K562 (cell line): ENCODE data around the gene DNAJC11. TPM values are rescaled to one million over a fixed set of nuclear protein-coding genes. Genes with fewer than 3 reads are reported as not detected.

Experiments used
- ATAC-seq: fragments of 200-7000 bp; cut with Tn5 transposase; 3 replicates; pipeline ENCODE4 v1.9.1; 2020; ENCODE audit warnings: moderate library complexity
- BruUV-seq: library from RNA; stranded (reverse); fragments of 400-500 nt; replicated peaks from 2 replicates; lab custom pipeline; 2021; lab: Mats Ljungman, UMichigan
- CTCF ChIA-PET: fragments of 300-600 bp; formaldehyde crosslinking; extraction: SDS; loops from one replicate; lab custom pipeline; 2021; ENCODE audit warnings: low intra/inter-chr PET ratio; lab: Yijun Ruan, JAX
- POLR2A ChIA-PET: fragments of 300-600, 350-650 bp; sonication (Branson Sonifier 250); formaldehyde crosslinking; extraction: SDS; loops from one replicate; lab custom pipeline; 2021; ENCODE audit warnings: antibody characterized with exemption, inconsistent platforms; lab: Yijun Ruan, JAX
- DNase-seq, 4 experiments: peaks; one replicate each; pipeline versions ENCODE4 v3.0.0 to v3.0.0-alpha.2; 2011 to 2018; ENCODE audit warnings: low spot score in 3 of 4, mixed read lengths in 3 of 4; ENCODE audit errors: extremely low read depth in 1 of 4
- FAIRE-seq: peaks from 2 replicates; lab custom pipeline; 2011; peaks lifted over from hg19 to GRCh38; lab: Jason Lieb, UNC
- H2AFZ ChIP-seq: 2 replicates; pipeline ENCODE4 v1.6.0; 2011; ENCODE audit warnings: low read depth, low read length, control low read depth, inconsistent platforms
- H3K27ac ChIP-seq: fragments of 200-600 bp; 3 replicates; pipeline ENCODE4 v1.8.0; 2011; ENCODE audit warnings: low read depth, mild to moderate bottlenecking, control low read depth, inconsistent platforms, low read length, moderate library complexity, mixed read lengths; ENCODE audit errors: extremely low read depth
- H3K27me3 ChIP-seq, 2 experiments: fragments of 300-600 bp in 1 of 2; 2 replicates in 1 of 2; 3 replicates in 1 of 2; pipeline versions ENCODE4 v1.6.0 to v1.8.0; 2011; ENCODE audit warnings: inconsistent platforms in 2 of 2, low read length in 2 of 2, mild to moderate bottlenecking in 1 of 2, mixed read lengths in 1 of 2, moderate library complexity in 1 of 2; ENCODE audit not compliant: control insufficient read depth in 2 of 2, insufficient read depth in 2 of 2
- H3K36me3 ChIP-seq: fragments of 300-600 bp; 3 replicates; pipeline ENCODE4 v1.8.0; 2011; ENCODE audit warnings: mild to moderate bottlenecking, low read length, inconsistent platforms; ENCODE audit not compliant: control insufficient read depth, insufficient read depth
- H3K4me1 ChIP-seq, 2 experiments: fragments of 200-600 bp in 1 of 2; replicated peaks in 1 of 2; 2 replicates in 1 of 2; 3 replicates in 1 of 2; pipeline versions ENCODE4 v1.5.1 to v1.8.0; 2011; ENCODE audit warnings: inconsistent platforms in 2 of 2, low read length in 2 of 2, mild to moderate bottlenecking in 1 of 2, mixed read lengths in 1 of 2, moderate library complexity in 1 of 2; ENCODE audit not compliant: control insufficient read depth in 2 of 2, insufficient read depth in 2 of 2
- H3K4me2 ChIP-seq: 2 replicates; pipeline ENCODE4 v1.6.1; 2011; ENCODE audit warnings: low read length, control low read depth, inconsistent platforms, mixed read lengths; ENCODE audit not compliant: insufficient read depth
- H3K4me3 ChIP-seq: fragments of 200-600 bp; sonication (generic), shearing (Covaris generic); 2 replicates; pipeline ENCODE4 v1.5.1; 2016; ENCODE audit warnings: control low read depth, inconsistent platforms
- H3K79me2 ChIP-seq: fragments of 200-600 bp; 3 replicates; pipeline ENCODE4 v1.8.0; 2011; ENCODE audit warnings: low read length, inconsistent platforms; ENCODE audit not compliant: control insufficient read depth, insufficient read depth
- H3K9ac ChIP-seq, 2 experiments: 2 replicates each; pipeline versions ENCODE4 v1.6.0 to v1.6.1; 2011; ENCODE audit warnings: low read depth in 2 of 2, low read length in 2 of 2, control low read depth in 1 of 2, inconsistent platforms in 1 of 2, mild to moderate bottlenecking in 1 of 2, mixed read lengths in 1 of 2; ENCODE audit not compliant: insufficient read depth in 1 of 2
- H3K9me1 ChIP-seq: one replicate; pipeline ENCODE4 v1.6.0; 2011; ENCODE audit warnings: inconsistent platforms, mild to moderate bottlenecking, low read length, moderate library complexity; ENCODE audit not compliant: control insufficient read depth, insufficient read depth
- H3K9me3 ChIP-seq: replicated peaks from 2 replicates; pipeline ENCODE4 v1.5.1; 2011; ENCODE audit warnings: low read depth, low read length, inconsistent platforms; ENCODE audit not compliant: control insufficient read depth, insufficient read depth
- H4K20me1 ChIP-seq: replicated peaks from 2 replicates; pipeline ENCODE4 v1.6.1; 2011; ENCODE audit warnings: low read length, inconsistent platforms, mixed read lengths; ENCODE audit not compliant: control insufficient read depth, insufficient read depth
- CBFB ChIP-seq: sonication (generic); formaldehyde crosslinking; IDR thresholded peaks from 2 replicates; pipeline ENCODE4 v1.4.0; 2020; ENCODE audit warnings: mild to moderate bottlenecking, missing genetic modification reagents
- CXXC5 ChIP-seq: fragments of 250-450 bp; sonication (Bioruptor Pico); IDR thresholded peaks from 2 replicates; pipeline ENCODE4 v1.8.0; 2022; ENCODE audit warnings: inconsistent platforms, mild to moderate bottlenecking, moderate library complexity
- ELK3 ChIP-seq: fragments of 450-650 bp; formaldehyde crosslinking; IDR thresholded peaks from 2 replicates; pipeline ENCODE4 v1.4.0; 2020; ENCODE audit warnings: mild to moderate bottlenecking
- HDGF ChIP-seq: fragments of 450-650 bp; IDR thresholded peaks from 2 replicates; pipeline ENCODE4 v1.6.1; 2016
- KDM2B ChIP-seq: fragments of 250-450 bp; sonication (Bioruptor Pico); IDR thresholded peaks from 2 replicates; pipeline ENCODE4 v1.8.0; 2021; ENCODE audit warnings: mild to moderate bottlenecking, moderate library complexity
- NRF1 ChIP-seq, 2 experiments: fragments of 450-650 bp; IDR thresholded peaks in 1 of 2; conservative IDR thresholded peaks in 1 of 2; 2 replicates each; pipeline ENCODE4 v1.6.1; 2014; ENCODE audit warnings: mild to moderate bottlenecking in 2 of 2
- PHB2 ChIP-seq: fragments of 450-650 bp; IDR thresholded peaks from 2 replicates; pipeline ENCODE4 v1.6.1; 2017; ENCODE audit warnings: low read depth
- RBFOX2 ChIP-seq: fragments of 200-400 bp; formaldehyde crosslinking; IDR thresholded peaks from 2 replicates; pipeline ENCODE4 v1.6.1; 2017; ENCODE audit warnings: low read depth, mild to moderate bottlenecking, low read length, moderate library complexity
- RBM39 ChIP-seq: fragments of 200-400 bp; formaldehyde crosslinking; optimal IDR thresholded peaks from 2 replicates; pipeline ENCODE3; 2018; ENCODE audit warnings: low read depth, low read length
- SAFB ChIP-seq: fragments of 200-400 bp; formaldehyde crosslinking; IDR thresholded peaks from 2 replicates; pipeline ENCODE4 v1.6.1; 2017; ENCODE audit warnings: low read depth, low read length, borderline replicate concordance
- ZBED1 ChIP-seq: IDR thresholded peaks from 2 replicates; pipeline ENCODE4 v1.6.1; 2014
- ZFP36 ChIP-seq: fragments of 150-350 bp; IDR thresholded peaks from 2 replicates; pipeline ENCODE4 v1.6.1; 2018; ENCODE audit warnings: low read length, low read depth; ENCODE audit not compliant: partially characterized antibody
- ZNF143 ChIP-seq: sonication (generic); formaldehyde crosslinking; IDR thresholded peaks from 2 replicates; pipeline ENCODE4 v1.9.0; 2022; ENCODE audit warnings: mild to moderate bottlenecking, missing genetic modification reagents
- ZNF217 ChIP-seq: sonication (generic); formaldehyde crosslinking; IDR thresholded peaks from 2 replicates; pipeline ENCODE4 v1.8.0; 2022; ENCODE audit warnings: mild to moderate bottlenecking, missing genetic modification reagents
- ZNF3 ChIP-seq: fragments of 250-450 bp; sonication (Bioruptor Pico); IDR thresholded peaks from 2 replicates; pipeline ENCODE4 v1.5.0; 2021; ENCODE audit warnings: mild to moderate bottlenecking, moderate library complexity
- ZNF584 ChIP-seq: fragments of 200-800 bp; sonication (Bioruptor generic); IDR thresholded peaks from 2 replicates; pipeline ENCODE4 v1.6.1; 2016; ENCODE audit warnings: low read depth, mild to moderate bottlenecking, missing genetic modification characterization, missing compliant biosample characterization
- ZNF717 ChIP-seq: fragments of 250-450 bp; sonication (Bioruptor Pico); IDR thresholded peaks from 2 replicates; pipeline ENCODE4 v1.5.0; 2021
- WGBS: fragments of 100-300 bp; shearing (Covaris generic); methylation state at CpG from one replicate; pipeline ENCODE4 v1.1.6; 2016; ENCODE audit warnings: low coverage, mixed read lengths; ENCODE audit not compliant: insufficient coverage; ENCODE audit errors: missing lambda C conversion rate; 5-methylcytosine and 5-hydroxymethylcytosine counted together
- in situ Hi-C: fragments of 300-500 bp; cut with MboI; formaldehyde crosslinking; loops from 4 replicates; pipeline ENCODE4 v1.15.0; 2018; ENCODE audit warnings: inconsistent platforms, mixed read lengths
- intact Hi-C: fragments of 100-400 bp; cut with micrococcal nuclease; formaldehyde crosslinking; loops from 2 replicates; pipeline ENCODE4 v1.14.2; 2022
- polyA plus RNA-seq, 8 experiments: library from polyadenylated mRNA; depleted of rRNA in 4 of 8; stranded (reverse) in 5 of 8; unstranded in 3 of 8; fragments of >200 nt; fragmentation: Nextera tagmentation in 2 of 8; fragmentation: Illumina TruSeq in 1 of 8; extraction: Ambion mirVana in 2 of 8; extraction: Trizol in 1 of 8; gene quantifications; 2 replicates each; pipeline versions ENCODE4 v1.2.1 to v1.2.3, GENCODE V29; 2011 to 2014; ENCODE audit warnings: inconsistent platforms in 1 of 8, missing spikeins in 1 of 8
- total RNA-seq, 7 experiments: library from RNA; depleted of rRNA in 6 of 7; stranded (reverse); fragments of >200 nt in 6 of 7; fragmentation: Illumina TruSeq in 2 of 7; extraction: Trizol in 2 of 7; gene quantifications; 2 replicates each; pipeline versions ENCODE4 v1.2.1 to v1.2.3, GENCODE V29; 2011 to 2021; ENCODE audit warnings: low replicate concordance in 1 of 7
- TF ChIP-seq, protein P1 (sequence below): sonication (generic); formaldehyde crosslinking; IDR thresholded peaks from 2 replicates; pipeline ENCODE4 v1.8.0; 2022; ENCODE audit warnings: missing genetic modification reagents, mild to moderate bottlenecking, borderline replicate concordance

DNAJC11 gene
- total and polyA plus RNA-seq, 9 of the 15 experiments (the other 6 are each of a cell fraction or from before 2014, with no cell fraction given), result 14.1 to 123 (median 76.6) TPM

DNA sequence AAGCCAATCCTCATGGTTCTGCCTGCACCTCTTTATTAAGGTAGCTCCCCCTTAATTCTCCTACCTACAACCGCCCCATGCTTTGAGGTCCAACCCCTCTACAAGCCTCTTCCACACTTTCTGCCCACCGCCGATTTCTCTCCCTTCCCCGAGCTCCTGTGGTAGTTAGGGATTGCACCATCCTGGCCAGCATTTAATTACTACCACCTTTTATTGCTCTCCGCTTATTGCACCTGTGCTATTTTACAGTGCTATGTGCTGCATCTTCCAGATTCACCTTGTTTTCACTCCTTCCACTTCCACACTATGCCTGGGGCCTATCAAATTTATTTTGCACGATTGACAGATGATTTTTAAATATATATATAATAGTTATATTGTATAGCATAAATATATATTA lies 29.3 kb upstream of the DNAJC11 start (continued):
- TF ChIP-seq ZNF3 (CRISPR knock-in tag) (no peak), CXXC5 (no peak), PHB2 (no peak), ELK3 (no peak)
- TF ChIP-seq, protein P1, sequence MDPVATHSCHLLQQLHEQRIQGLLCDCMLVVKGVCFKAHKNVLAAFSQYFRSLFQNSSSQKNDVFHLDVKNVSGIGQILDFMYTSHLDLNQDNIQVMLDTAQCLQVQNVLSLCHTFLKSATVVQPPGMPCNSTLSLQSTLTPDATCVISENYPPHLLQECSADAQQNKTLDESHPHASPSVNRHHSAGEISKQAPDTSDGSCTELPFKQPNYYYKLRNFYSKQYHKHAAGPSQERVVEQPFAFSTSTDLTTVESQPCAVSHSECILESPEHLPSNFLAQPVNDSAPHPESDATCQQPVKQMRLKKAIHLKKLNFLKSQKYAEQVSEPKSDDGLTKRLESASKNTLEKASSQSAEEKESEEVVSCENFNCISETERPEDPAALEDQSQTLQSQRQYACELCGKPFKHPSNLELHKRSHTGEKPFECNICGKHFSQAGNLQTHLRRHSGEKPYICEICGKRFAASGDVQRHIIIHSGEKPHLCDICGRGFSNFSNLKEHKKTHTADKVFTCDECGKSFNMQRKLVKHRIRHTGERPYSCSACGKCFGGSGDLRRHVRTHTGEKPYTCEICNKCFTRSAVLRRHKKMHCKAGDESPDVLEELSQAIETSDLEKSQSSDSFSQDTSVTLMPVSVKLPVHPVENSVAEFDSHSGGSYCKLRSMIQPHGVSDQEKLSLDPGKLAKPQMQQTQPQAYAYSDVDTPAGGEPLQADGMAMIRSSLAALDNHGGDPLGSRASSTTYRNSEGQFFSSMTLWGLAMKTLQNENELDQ (CRISPR knock-in tag), result no peak
- TF ChIP-seq, all 486 proteins: peak for 0

DNA sequence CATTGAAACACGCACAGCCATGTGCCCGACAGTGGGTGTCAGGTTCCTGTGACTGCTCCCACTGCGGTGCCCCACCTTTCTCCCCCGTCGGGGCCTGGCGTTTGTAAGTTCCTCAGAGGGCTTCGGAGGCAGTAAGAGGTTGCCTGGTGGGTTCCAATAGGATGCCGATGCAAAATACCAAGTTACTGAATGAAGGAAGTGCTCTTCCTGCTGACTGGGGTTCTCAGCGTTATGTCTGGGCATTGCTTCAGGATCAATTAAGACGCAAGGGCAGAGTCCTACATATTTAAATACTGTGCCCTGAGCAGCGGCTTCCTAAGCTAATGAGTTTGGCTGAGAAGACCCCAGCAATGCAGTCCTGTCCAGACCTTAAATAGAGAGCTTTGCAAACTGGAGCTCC lies 28.9 kb upstream of the DNAJC11 start:
- H3K9me3 ChIP-seq, result no peaks in the 10 kb centered on the region
- H3K36me3 ChIP-seq, result no peaks in the 10 kb centered on the region
- H3K9me1 ChIP-seq, result no peaks in the 10 kb centered on the region
- H4K20me1 ChIP-seq, result peaks cover 4% of the 10 kb centered on the region; the same call in 1 of the 2 replicates
- no TSS peak for BruUV-seq
- WGBS, result 1% methylated on average over 11 of the region's 11 CpGs
- H3K4me3 ChIP-seq, result no peak overlapping the region
- no peak overlapping the region for H3K4me2 ChIP-seq
- DNase-seq (no peak), ATAC-seq (no peak), FAIRE-seq (no peak)
- H3K27ac ChIP-seq, result no peak overlapping the region
- POLR2A ChIA-PET, result no interaction called here
- H3K4me1 ChIP-seq, result no peaks in the 10 kb centered on the region
- peaks cover 39 to 62% of the 10 kb centered on the region in 2 experiments for H3K27me3 ChIP-seq
- CTCF ChIA-PET, result interaction anchor here (0.7 kb wide), 2 partner anchors 391 to 865 kb away, joined by 3 to 4 read pairs; no protein-coding TSS in a partner anchor
- intact Hi-C loops, result no loop called here
- H3K79me2 ChIP-seq, result no peaks in the 10 kb centered on the region
- in situ Hi-C loops, result no loop called here
- no peak overlapping the region for H2AFZ ChIP-seq
- H3K9ac ChIP-seq, result no peak overlapping the region
- TF ChIP-seq ZNF717 (CRISPR knock-in tag), result no peak
- TF ChIP-seq HDGF, result no peak
- no peak for TF ChIP-seq NRF1 (conservative IDR thresholded peaks at IDR 0.05 in 1 of 2, IDR thresholded peaks at IDR 0.05 in 1 of 2)
- no peak for TF ChIP-seq ZNF217
- no peak for TF ChIP-seq RBFOX2
- no peak for TF ChIP-seq ZFP36
- TF ChIP-seq SAFB, result no peak
- TF ChIP-seq KDM2B (CRISPR knock-in tag), result no peak
- TF ChIP-seq CBFB (CRISPR knock-in tag), result no peak
- TF ChIP-seq ZBED1, result no peak
- TF ChIP-seq RBM39, result no peak
- TF ChIP-seq ZNF143 (CRISPR knock-in tag), result no peak
- TF ChIP-seq ZNF584 (CRISPR knock-in tag), result no peak
